Lower leg skin (tissue), 3 donors: ENCODE measurements around the gene UBE2C.

Experiments used
- CTCF ChIP-seq, 3 donors: fragments of 450-650 bp; IDR thresholded peaks; one replicate each; pipeline ENCODE4 v1.5.1; 2016; ENCODE audit warnings: antibody characterized with exemption in 3 of 3, mild to moderate bottlenecking in 3 of 3, moderate library complexity in 2 of 3
- POLR2A ChIP-seq, 2 donors: fragments of 450-650 bp; IDR thresholded peaks; one replicate each; pipeline ENCODE4 v1.6.1; 2016 to 2017; ENCODE audit warnings: antibody characterized with exemption in 2 of 2, mild to moderate bottlenecking in 1 of 2, moderate library complexity in 1 of 2

- TF ChIP-seq CTCF (IDR thresholded peaks at IDR 0.05) (no peak), POLR2A (IDR thresholded peaks at IDR 0.05) (no peak)
These were observed 10.4 kb downstream of the UBE2C start for GRCh38 chr20:45822857-45823256.
